PFSK-1 (cell line): ENCODE data around the gene ADD1.

Experiments
- FOXP2 ChIP-seq: optimal IDR thresholded peaks from 2 replicates; pipeline ENCODE3; 2011; ENCODE audit warnings: borderline replicate concordance, control low read depth, inconsistent platforms; ENCODE audit not compliant: insufficient read depth; ENCODE audit errors: extremely low read length, extremely low read depth
- POLR2AphosphoS5 ChIP-seq: IDR thresholded peaks from 2 replicates; pipeline ENCODE4 v1.6.1; 2012; ENCODE audit warnings: low read depth, mild to moderate bottlenecking, control low read depth, low read length, moderate library complexity
- REST ChIP-seq, 2 experiments: IDR thresholded peaks; 2 replicates each; pipeline versions ENCODE4 v1.6.1 to v1.8.0; 2011 to 2012; ENCODE audit warnings: low read depth in 2 of 2, low read length in 2 of 2, control low read depth in 1 of 2, inconsistent platforms in 1 of 2, mild to moderate bottlenecking in 1 of 2, moderate library complexity in 1 of 2; ENCODE audit not compliant: insufficient read depth in 1 of 2
- SIN3A ChIP-seq: IDR thresholded peaks from 2 replicates; pipeline ENCODE4 v1.6.1; 2012; ENCODE audit warnings: mild to moderate bottlenecking, low read length, moderate library complexity, borderline replicate concordance; ENCODE audit not compliant: insufficient read depth
- TAF1 ChIP-seq: IDR thresholded peaks from 2 replicates; pipeline ENCODE4 v1.6.1; 2012; ENCODE audit warnings: low read length, control low read depth, borderline replicate concordance; ENCODE audit not compliant: insufficient read depth

ADD1 gene

GRCh38 chr4:2927016-2927695 lies 83.5 kb downstream of the ADD1 start:
- no peak for TF ChIP-seq SIN3A

- no peak for TF ChIP-seq REST (IDR thresholded peaks at IDR 0.05; ENCODE audit: insufficient read depth in 1 of 2, low read depth in 2 of 2, low read length in 2 of 2)
- TF ChIP-seq FOXP2: no peak
- no peak for TF ChIP-seq POLR2AphosphoS5
- no peak for TF ChIP-seq TAF1
- TF ChIP-seq SIN3A: no peak
Measured at GRCh38 chr4:2927696-2928075, 84.0 kb downstream of the ADD1 start.

GRCh38 chr4:2928242-2929176 lies 84.9 kb downstream of the ADD1 start:
- no peak for TF ChIP-seq TAF1
- no peak for TF ChIP-seq POLR2AphosphoS5
- TF ChIP-seq REST (IDR thresholded peaks at IDR 0.05; ENCODE audit: insufficient read depth in 1 of 2, low read depth in 2 of 2, low read length in 2 of 2): no peak
- TF ChIP-seq FOXP2: no peak
- no peak for TF ChIP-seq SIN3A

GRCh38 chr4:2929469-2929868 lies 85.8 kb downstream of the ADD1 start:
- TF ChIP-seq TAF1: no peak
- no peak for TF ChIP-seq FOXP2
- no peak for TF ChIP-seq REST (IDR thresholded peaks at IDR 0.05; ENCODE audit: insufficient read depth in 1 of 2, low read depth in 2 of 2, low read length in 2 of 2)
- 0 out of 2 replicates have a peak, but pooled peaks have one; percentile 21 for TF ChIP-seq POLR2AphosphoS5
- no peak for TF ChIP-seq SIN3A

GRCh38 chr4:2930135-2930757 lies 86.6 kb downstream of the ADD1 start:
- TF ChIP-seq TAF1: no peak
- 0 out of 2 replicates have a peak, but pooled peaks have one; percentile 13 for TF ChIP-seq POLR2AphosphoS5
